ENCODE measurements around the gene ADGRE2. TPM values are rescaled to one million over a fixed set of nuclear protein-coding genes. Genes with fewer than 3 reads are reported as not detected.

Gene ADGRE2
- total and polyA plus RNA-seq, 2 experiments from 2014 or later: 2.4 TPM

DNA sequence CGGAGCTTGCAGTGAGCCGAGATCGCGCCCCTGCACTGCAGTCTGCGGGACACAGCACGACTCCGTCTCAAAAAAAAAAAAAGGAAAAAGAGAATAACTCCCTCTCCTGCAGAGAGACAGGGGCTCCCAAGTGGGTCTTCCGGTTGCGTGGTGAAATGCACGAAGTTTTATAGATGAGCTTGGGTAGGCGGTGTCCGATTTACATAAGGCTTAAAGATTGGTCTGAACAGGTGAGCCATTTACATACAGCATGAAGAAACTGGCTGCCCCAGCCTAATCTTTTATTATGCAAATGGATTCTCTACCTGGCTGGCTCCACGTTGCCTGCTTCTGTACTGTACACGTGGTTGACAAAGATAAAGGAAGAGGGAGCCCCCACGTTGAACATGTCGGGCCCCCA lies 19.5 kb downstream of the ADGRE2 start:
- DNase-seq (ENCODE audit: low spot score) (peak; percentile 89), ATAC-seq (peak; percentile 96)
- Mint-ChIP-seq H3K9me3 (peaks cover 25% of the 10 kb centered on the region), H3K27ac (peak overlapping the region; percentile 74), H3K4me3 (peak overlapping the region; percentile 56), H3K4me1 (peaks cover 16% of the 10 kb centered on the region), H3K36me3 (ENCODE audit: low read depth) (peaks cover 29% of the 10 kb centered on the region), H3K27me3 (ENCODE audit: insufficient read depth, low read depth, poor library complexity) (peaks cover 15% of the 10 kb centered on the region)
- Histone ChIP-seq H3K4me2 (peak overlapping the region; percentile 64; the same call in 1 of the 2 replicates), H3K4me3 (peak overlapping the region; percentile 42), H4K20me1 (replicated peaks; ENCODE audit: insufficient read depth) (no peaks in the 10 kb centered on the region), H3K27ac (ENCODE audit: low read depth) (peak overlapping the region; percentile 39; the same call in 1 of the 2 replicates), H3K4me1 (ENCODE audit: insufficient read depth) (peaks cover 12% of the 10 kb centered on the region), H2AFZ (no peak overlapping the region), H3K36me3 (ENCODE audit: insufficient read depth) (no peaks in the 10 kb centered on the region; the same call in 1 of the 2 replicates), H3K27me3 (ENCODE audit: insufficient read depth) (no peaks in the 10 kb centered on the region), H3K9me2 (ENCODE audit: insufficient read depth) (no peaks in the 10 kb centered on the region; the same call in 1 of the 2 replicates), H3F3A (replicated peaks; ENCODE audit: low read depth) (no peaks in the 10 kb centered on the region), H3K79me2 (replicated peaks; ENCODE audit: insufficient read depth) (no peaks in the 10 kb centered on the region)
- TF ChIP-seq ZNF331 (CRISPR knock-in tag; IDR thresholded peaks at IDR 0.05; ENCODE audit: low read depth): no peak
- TF ChIP-seq, protein P1, sequence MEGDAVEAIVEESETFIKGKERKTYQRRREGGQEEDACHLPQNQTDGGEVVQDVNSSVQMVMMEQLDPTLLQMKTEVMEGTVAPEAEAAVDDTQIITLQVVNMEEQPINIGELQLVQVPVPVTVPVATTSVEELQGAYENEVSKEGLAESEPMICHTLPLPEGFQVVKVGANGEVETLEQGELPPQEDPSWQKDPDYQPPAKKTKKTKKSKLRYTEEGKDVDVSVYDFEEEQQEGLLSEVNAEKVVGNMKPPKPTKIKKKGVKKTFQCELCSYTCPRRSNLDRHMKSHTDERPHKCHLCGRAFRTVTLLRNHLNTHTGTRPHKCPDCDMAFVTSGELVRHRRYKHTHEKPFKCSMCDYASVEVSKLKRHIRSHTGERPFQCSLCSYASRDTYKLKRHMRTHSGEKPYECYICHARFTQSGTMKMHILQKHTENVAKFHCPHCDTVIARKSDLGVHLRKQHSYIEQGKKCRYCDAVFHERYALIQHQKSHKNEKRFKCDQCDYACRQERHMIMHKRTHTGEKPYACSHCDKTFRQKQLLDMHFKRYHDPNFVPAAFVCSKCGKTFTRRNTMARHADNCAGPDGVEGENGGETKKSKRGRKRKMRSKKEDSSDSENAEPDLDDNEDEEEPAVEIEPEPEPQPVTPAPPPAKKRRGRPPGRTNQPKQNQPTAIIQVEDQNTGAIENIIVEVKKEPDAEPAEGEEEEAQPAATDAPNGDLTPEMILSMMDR (conservative IDR thresholded peaks at IDR 0.05; ENCODE audit: low read depth in 2 of 2): no peak
- no peak for TF ChIP-seq STAT1 (IDR thresholded peaks at IDR 0.05; ENCODE audit: unreplicated experiment)
- no peak for TF ChIP-seq EZH2 (IDR thresholded peaks at IDR 0.05; ENCODE audit: low read depth, unreplicated experiment)
- TF ChIP-seq CREB1 (CRISPR knock-in tag; IDR thresholded peaks at IDR 0.05; ENCODE audit: low read depth): no peak
- no peak for TF ChIP-seq NANOG (IDR thresholded peaks at IDR 0.05; ENCODE audit: borderline replicate concordance)
- TF ChIP-seq POLR2AphosphoS5 (IDR thresholded peaks at IDR 0.05; ENCODE audit: low read depth): no peak; the same call in 1 of the 2 replicates
- TF ChIP-seq, protein P2, sequence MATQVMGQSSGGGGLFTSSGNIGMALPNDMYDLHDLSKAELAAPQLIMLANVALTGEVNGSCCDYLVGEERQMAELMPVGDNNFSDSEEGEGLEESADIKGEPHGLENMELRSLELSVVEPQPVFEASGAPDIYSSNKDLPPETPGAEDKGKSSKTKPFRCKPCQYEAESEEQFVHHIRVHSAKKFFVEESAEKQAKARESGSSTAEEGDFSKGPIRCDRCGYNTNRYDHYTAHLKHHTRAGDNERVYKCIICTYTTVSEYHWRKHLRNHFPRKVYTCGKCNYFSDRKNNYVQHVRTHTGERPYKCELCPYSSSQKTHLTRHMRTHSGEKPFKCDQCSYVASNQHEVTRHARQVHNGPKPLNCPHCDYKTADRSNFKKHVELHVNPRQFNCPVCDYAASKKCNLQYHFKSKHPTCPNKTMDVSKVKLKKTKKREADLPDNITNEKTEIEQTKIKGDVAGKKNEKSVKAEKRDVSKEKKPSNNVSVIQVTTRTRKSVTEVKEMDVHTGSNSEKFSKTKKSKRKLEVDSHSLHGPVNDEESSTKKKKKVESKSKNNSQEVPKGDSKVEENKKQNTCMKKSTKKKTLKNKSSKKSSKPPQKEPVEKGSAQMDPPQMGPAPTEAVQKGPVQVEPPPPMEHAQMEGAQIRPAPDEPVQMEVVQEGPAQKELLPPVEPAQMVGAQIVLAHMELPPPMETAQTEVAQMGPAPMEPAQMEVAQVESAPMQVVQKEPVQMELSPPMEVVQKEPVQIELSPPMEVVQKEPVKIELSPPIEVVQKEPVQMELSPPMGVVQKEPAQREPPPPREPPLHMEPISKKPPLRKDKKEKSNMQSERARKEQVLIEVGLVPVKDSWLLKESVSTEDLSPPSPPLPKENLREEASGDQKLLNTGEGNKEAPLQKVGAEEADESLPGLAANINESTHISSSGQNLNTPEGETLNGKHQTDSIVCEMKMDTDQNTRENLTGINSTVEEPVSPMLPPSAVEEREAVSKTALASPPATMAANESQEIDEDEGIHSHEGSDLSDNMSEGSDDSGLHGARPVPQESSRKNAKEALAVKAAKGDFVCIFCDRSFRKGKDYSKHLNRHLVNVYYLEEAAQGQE (IDR thresholded peaks at IDR 0.05; ENCODE audit: unreplicated experiment): no peak
- no peak for TF ChIP-seq ZNF114 (CRISPR knock-in tag; IDR thresholded peaks at IDR 0.05)
- TF ChIP-seq, protein P3, sequence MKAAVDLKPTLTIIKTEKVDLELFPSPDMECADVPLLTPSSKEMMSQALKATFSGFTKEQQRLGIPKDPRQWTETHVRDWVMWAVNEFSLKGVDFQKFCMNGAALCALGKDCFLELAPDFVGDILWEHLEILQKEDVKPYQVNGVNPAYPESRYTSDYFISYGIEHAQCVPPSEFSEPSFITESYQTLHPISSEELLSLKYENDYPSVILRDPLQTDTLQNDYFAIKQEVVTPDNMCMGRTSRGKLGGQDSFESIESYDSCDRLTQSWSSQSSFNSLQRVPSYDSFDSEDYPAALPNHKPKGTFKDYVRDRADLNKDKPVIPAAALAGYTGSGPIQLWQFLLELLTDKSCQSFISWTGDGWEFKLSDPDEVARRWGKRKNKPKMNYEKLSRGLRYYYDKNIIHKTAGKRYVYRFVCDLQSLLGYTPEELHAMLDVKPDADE (IDR thresholded peaks at IDR 0.05): no peak
- TF ChIP-seq JUNB (IDR thresholded peaks at IDR 0.05; ENCODE audit: unreplicated experiment): no peak
- no peak for TF ChIP-seq EZH2phosphoT487 (IDR thresholded peaks at IDR 0.05; ENCODE audit: unreplicated experiment)
- TF ChIP-seq, protein P4, sequence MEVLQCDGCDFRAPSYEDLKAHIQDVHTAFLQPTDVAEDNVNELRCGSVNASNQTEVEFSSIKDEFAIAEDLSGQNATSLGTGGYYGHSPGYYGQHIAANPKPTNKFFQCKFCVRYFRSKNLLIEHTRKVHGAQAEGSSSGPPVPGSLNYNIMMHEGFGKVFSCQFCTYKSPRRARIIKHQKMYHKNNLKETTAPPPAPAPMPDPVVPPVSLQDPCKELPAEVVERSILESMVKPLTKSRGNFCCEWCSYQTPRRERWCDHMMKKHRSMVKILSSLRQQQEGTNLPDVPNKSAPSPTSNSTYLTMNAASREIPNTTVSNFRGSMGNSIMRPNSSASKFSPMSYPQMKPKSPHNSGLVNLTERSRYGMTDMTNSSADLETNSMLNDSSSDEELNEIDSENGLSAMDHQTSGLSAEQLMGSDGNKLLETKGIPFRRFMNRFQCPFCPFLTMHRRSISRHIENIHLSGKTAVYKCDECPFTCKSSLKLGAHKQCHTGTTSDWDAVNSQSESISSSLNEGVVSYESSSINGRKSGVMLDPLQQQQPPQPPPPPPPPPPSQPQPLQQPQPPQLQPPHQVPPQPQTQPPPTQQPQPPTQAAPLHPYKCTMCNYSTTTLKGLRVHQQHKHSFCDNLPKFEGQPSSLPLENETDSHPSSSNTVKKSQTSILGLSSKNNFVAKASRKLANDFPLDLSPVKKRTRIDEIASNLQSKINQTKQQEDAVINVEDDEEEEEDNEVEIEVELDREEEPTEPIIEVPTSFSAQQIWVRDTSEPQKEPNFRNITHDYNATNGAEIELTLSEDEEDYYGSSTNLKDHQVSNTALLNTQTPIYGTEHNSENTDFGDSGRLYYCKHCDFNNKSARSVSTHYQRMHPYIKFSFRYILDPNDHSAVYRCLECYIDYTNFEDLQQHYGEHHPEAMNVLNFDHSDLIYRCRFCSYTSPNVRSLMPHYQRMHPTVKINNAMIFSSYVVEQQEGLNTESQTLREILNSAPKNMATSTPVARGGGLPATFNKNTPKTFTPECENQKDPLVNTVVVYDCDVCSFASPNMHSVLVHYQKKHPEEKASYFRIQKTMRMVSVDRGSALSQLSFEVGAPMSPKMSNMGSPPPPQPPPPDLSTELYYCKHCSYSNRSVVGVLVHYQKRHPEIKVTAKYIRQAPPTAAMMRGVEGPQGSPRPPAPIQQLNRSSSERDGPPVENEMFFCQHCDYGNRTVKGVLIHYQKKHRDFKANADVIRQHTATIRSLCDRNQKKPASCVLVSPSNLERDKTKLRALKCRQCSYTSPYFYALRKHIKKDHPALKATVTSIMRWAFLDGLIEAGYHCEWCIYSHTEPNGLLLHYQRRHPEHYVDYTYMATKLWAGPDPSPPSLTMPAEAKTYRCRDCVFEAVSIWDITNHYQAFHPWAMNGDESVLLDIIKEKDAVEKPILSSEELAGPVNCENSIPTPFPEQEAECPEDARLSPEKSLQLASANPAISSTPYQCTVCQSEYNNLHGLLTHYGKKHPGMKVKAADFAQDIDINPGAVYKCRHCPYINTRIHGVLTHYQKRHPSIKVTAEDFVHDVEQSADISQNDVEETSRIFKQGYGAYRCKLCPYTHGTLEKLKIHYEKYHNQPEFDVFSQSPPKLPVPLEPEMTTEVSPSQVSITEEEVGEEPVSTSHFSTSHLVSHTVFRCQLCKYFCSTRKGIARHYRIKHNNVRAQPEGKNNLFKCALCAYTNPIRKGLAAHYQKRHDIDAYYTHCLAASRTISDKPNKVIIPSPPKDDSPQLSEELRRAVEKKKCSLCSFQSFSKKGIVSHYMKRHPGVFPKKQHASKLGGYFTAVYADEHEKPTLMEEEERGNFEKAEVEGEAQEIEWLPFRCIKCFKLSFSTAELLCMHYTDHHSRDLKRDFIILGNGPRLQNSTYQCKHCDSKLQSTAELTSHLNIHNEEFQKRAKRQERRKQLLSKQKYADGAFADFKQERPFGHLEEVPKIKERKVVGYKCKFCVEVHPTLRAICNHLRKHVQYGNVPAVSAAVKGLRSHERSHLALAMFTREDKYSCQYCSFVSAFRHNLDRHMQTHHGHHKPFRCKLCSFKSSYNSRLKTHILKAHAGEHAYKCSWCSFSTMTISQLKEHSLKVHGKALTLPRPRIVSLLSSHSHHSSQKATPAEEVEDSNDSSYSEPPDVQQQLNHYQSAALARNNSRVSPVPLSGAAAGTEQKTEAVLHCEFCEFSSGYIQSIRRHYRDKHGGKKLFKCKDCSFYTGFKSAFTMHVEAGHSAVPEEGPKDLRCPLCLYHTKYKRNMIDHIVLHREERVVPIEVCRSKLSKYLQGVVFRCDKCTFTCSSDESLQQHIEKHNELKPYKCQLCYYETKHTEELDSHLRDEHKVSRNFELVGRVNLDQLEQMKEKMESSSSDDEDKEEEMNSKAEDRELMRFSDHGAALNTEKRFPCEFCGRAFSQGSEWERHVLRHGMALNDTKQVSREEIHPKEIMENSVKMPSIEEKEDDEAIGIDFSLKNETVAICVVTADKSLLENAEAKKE (CRISPR knock-in tag; IDR thresholded peaks at IDR 0.05): no peak

Data from GM23338 (cell line).